Spleen (tissue), 11 donors: ENCODE data around the gene KIF27. TPM values are rescaled to one million over a fixed set of nuclear protein-coding genes. Genes with fewer than 3 reads are reported as not detected.
A peak's percentile ranks its signal among the peaks of the same experiment; 100 is the strongest.

Source experiments
- DNase-seq: peaks from one replicate; pipeline ENCODE4 v3.0.0-alpha.2; 2020
- H3K27ac ChIP-seq, 8 donors: fragments of 200-600 bp; sonication (generic) in 7 of 8; 1 replicate in 4 of 8; 2 replicates in 4 of 8; pipeline versions ENCODE4 v1.5.0 to v1.8.0; 2016 to 2021; ENCODE audit warnings: inconsistent platforms in 4 of 8, mild to moderate bottlenecking in 4 of 8, moderate library complexity in 1 of 8
- H3K27me3 ChIP-seq, 7 donors: fragments of 200-600 bp; sonication (generic) in 6 of 7; replicated peaks in 1 of 7; 1 replicate in 4 of 7; 2 replicates in 3 of 7; pipeline versions ENCODE4 v1.5.0 to v1.8.0; 2016 to 2021; ENCODE audit warnings: inconsistent platforms in 3 of 7, mild to moderate bottlenecking in 1 of 7
- H3K36me3 ChIP-seq, 6 donors: fragments of 200-600 bp; sonication (generic) in 5 of 6; 1 replicate in 4 of 6; 2 replicates in 2 of 6; pipeline versions ENCODE4 v1.5.0 to v1.8.0; 2016 to 2021; ENCODE audit warnings: inconsistent platforms in 2 of 6
- H3K4me1 ChIP-seq, 6 donors: fragments of 200-600 bp; sonication (generic) in 5 of 6; 1 replicate in 3 of 6; 2 replicates in 3 of 6; pipeline versions ENCODE4 v1.5.0 to v1.8.0; 2016 to 2021; ENCODE audit warnings: inconsistent platforms in 3 of 6
- H3K4me3 ChIP-seq, 8 donors: fragments of 200-600 bp; sonication (generic) in 7 of 8; 1 replicate in 4 of 8; 2 replicates in 4 of 8; pipeline versions ENCODE4 v1.5.0 to v1.8.0; 2016 to 2021; ENCODE audit warnings: inconsistent platforms in 4 of 8, mild to moderate bottlenecking in 4 of 8, moderate library complexity in 2 of 8
- H3K9me3 ChIP-seq, 8 donors: fragments of 200-600 bp; sonication (generic) in 7 of 8; 1 replicate in 4 of 8; 2 replicates in 4 of 8; pipeline versions ENCODE4 v1.5.0 to v1.8.0; 2016 to 2021; ENCODE audit warnings: inconsistent platforms in 4 of 8
- CTCF ChIP-seq, 11 experiments: fragments of 200-600 bp in 7 of 11; fragments of 450-650 bp in 4 of 11; sonication (generic) in 4 of 11; IDR thresholded peaks in 8 of 11; conservative IDR thresholded peaks in 3 of 11; 1 replicate in 7 of 11; 2 replicates in 4 of 11; pipeline versions ENCODE4 v1.4.0 to v1.8.0; 2016 to 2021; ENCODE audit warnings: antibody characterized with exemption in 11 of 11, inconsistent platforms in 4 of 11, mild to moderate bottlenecking in 1 of 11
- POLR2A ChIP-seq, 3 donors: fragments of 450-650 bp; IDR thresholded peaks; one replicate each; pipeline ENCODE4 v1.5.1; 2017; ENCODE audit warnings: antibody characterized with exemption in 3 of 3, mild to moderate bottlenecking in 1 of 3
- POLR2AphosphoS5 ChIP-seq, 3 donors: sonication (generic); formaldehyde crosslinking; IDR thresholded peaks; one replicate each; pipeline ENCODE4 v1.5.1; 2017; ENCODE audit warnings: antibody characterized with exemption in 3 of 3
- WGBS, 5 donors: extraction: QIAGEN DNeasy Blood & Tissue Kit in 3 of 5; methylation state at CpG; one replicate each; pipeline versions ENCODE4 v1.1.5 to v1.1.7; 2013 to 2018; 5-methylcytosine and 5-hydroxymethylcytosine counted together
- intact Hi-C: fragments of 100-400 bp; cut with DNase I; formaldehyde crosslinking; loops from one replicate; pipeline ENCODE4 v1.15.0; 2023; ENCODE audit warnings: low total_unique reads
- polyA plus RNA-seq, 3 donors: library from polyadenylated mRNA; stranded (reverse); fragments of 200-250 nt; gene quantifications; one replicate each; pipeline ENCODE4 v1.2.1, GENCODE V29; 2013
- total RNA-seq, 7 donors: library from RNA; depleted of rRNA in 3 of 7; stranded (reverse); fragments of >200 nt in 3 of 7; fragmentation: NEBNext Ultra II Directional in 4 of 7; extraction: Animal tissue kit (Norgen Biotek cat#: 25700) in 4 of 7; gene quantifications; one replicate each; pipeline versions ENCODE4 v1.1.0 to v1.2.1, GENCODE V29; 2016 to 2021
- donor health status: healthy with polysubstance abuse.
- donor health status: DM: no; HTN: no; CAD: no; lungs with moderate emphysema.
- donor health status: DM: no; HTN: no; CAD: no.
- donor health status: Bipolar disorder and iron deficiency.
- donor health status: healthy.
- donor health status: DM: no; HTN: no; CAD: no.
- donor health status: DM: yes; HTN: yes; CAD: no.

The KIF27 gene
- total and polyA plus RNA-seq, 10 donors, result 0.83 to 11.3 (median 5.8) TPM

GRCh38 chr9:83932011-83932410 is 10.8 kb upstream of the KIF27 start:
- Histone ChIP-seq H3K9me3 (no peaks in the 10 kb centered on the region), H3K27ac (peak overlapping the region in 1 of 8 donors; percentile 87), H3K4me1 (peaks cover 0 to 39% (median 2%) of the 10 kb centered on the region in 6 donors), H3K27me3 (no peaks in the 10 kb centered on the region), H3K36me3 (no peaks in the 10 kb centered on the region), H3K4me3 (no peak overlapping the region)
- no peak for TF ChIP-seq CTCF (IDR thresholded peaks at IDR 0.05 in 8 of 11, conservative IDR thresholded peaks at IDR 0.05 in 3 of 11)
- no peak for TF ChIP-seq POLR2AphosphoS5 (IDR thresholded peaks at IDR 0.05)
- TF ChIP-seq POLR2A (IDR thresholded peaks at IDR 0.05), result no peak
- DNase-seq, result no peak
- intact Hi-C loops, result loop anchor here (10.0 kb wide), 1 partner anchor 243 kb away; no protein-coding TSS in a partner anchor
- WGBS, 5 donors, result 63 to 71% (median 69%) methylated on average over 2 of the region's 2 CpGs

GRCh38 chr9:83930881-83931280 is 9.6 kb upstream of the KIF27 start:
- WGBS, 5 donors, result 86 to 93% (median 88%) methylated on average over 5 of the region's 5 CpGs
- H3K36me3 ChIP-seq, result no peaks in the 10 kb centered on the region
- TF ChIP-seq POLR2A (IDR thresholded peaks at IDR 0.05), result no peak
- no peak for TF ChIP-seq CTCF (IDR thresholded peaks at IDR 0.05 in 8 of 11, conservative IDR thresholded peaks at IDR 0.05 in 3 of 11)
- TF ChIP-seq POLR2AphosphoS5 (IDR thresholded peaks at IDR 0.05), result no peak
- DNase-seq, result no peak
- no peaks in the 10 kb centered on the region for H3K9me3 ChIP-seq
- H3K27me3 ChIP-seq, result no peaks in the 10 kb centered on the region
- peaks cover 0 to 38% (median 2%) of the 10 kb centered on the region in 6 donors for H3K4me1 ChIP-seq
- H3K4me3 ChIP-seq, result no peak overlapping the region
- no peak overlapping the region for H3K27ac ChIP-seq
- intact Hi-C loops, result loop anchor here (10.0 kb wide), 1 partner anchor 244 kb away; no protein-coding TSS in a partner anchor

GRCh38 chr9:83927591-83927990 is 6.4 kb upstream of the KIF27 start:
- WGBS, 5 donors, result 64 to 97% (median 92%) methylated on average over 1 of the region's 1 CpG
- intact Hi-C loops, result no loop called here
- H3K4me3 ChIP-seq, result no peak overlapping the region
- no peaks in the 10 kb centered on the region for H3K9me3 ChIP-seq
- DNase-seq, result no peak
- peaks cover 0 to 7% (median 0%) of the 10 kb centered on the region in 6 donors for H3K4me1 ChIP-seq
- no peaks in the 10 kb centered on the region for H3K36me3 ChIP-seq
- no peaks in the 10 kb centered on the region for H3K27me3 ChIP-seq
- H3K27ac ChIP-seq, result no peak overlapping the region
- TF ChIP-seq POLR2AphosphoS5 (IDR thresholded peaks at IDR 0.05) (no peak), POLR2A (IDR thresholded peaks at IDR 0.05) (no peak), CTCF (IDR thresholded peaks at IDR 0.05 in 8 of 11, conservative IDR thresholded peaks at IDR 0.05 in 3 of 11) (no peak)

- H3K9me3 ChIP-seq, result no peaks in the 10 kb centered on the region
- intact Hi-C loops, result no loop called here
- H3K36me3 ChIP-seq, result peaks cover 0 to 14% (median 0%) of the 10 kb centered on the region in 6 donors
- TF ChIP-seq POLR2A (IDR thresholded peaks at IDR 0.05) (no peak), POLR2AphosphoS5 (IDR thresholded peaks at IDR 0.05) (no peak), CTCF (IDR thresholded peaks at IDR 0.05 in 8 of 11, conservative IDR thresholded peaks at IDR 0.05 in 3 of 11) (no peak)
- peak overlapping the region; percentile 75 to 97 (median 83) for H3K4me3 ChIP-seq
- 1 to 7% (median 3%) methylated on average over 13 to 16 of the region's 16 CpGs for WGBS, 5 donors
- DNase-seq, result no peak
- no peaks in the 10 kb centered on the region for H3K27me3 ChIP-seq
- peak overlapping the region; percentile 77 to 99 (median 94) for H3K27ac ChIP-seq
- H3K4me1 ChIP-seq, result peaks cover 4 to 25% (median 17%) of the 10 kb centered on the region in 6 donors
Measured at GRCh38 chr9:83920469-83920926, 734 bp downstream of the KIF27 start.
